GM21515 (cell line): ENCODE data around the gene NTRK2.

Experiments
- ATAC-seq: cut with Tn5 transposase; IDR thresholded peaks from one replicate; pipeline ENCODE4 v1.9.1; 2021; ENCODE audit not compliant: unreplicated experiment

The NTRK2 gene

DNA sequence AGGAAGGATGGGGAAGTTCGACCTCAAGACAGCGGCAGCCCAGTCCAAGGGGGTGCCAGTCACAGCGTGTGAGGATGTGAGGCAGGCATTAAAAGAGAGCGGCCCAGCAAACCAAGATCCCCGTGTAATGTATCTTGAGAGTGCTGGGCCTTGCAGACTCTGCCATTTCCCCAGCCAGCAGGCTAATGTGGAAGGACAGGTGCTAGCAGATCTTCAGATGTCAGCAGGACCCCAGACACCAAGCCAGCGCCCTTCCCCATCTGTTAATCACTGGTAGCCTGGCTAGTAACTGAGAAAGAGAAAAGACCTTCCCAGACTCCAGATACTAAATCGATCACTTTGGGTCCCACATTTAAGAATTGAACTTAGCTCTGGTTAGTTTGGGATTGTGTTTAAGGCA is 62.2 kb downstream of the NTRK2 start:
- ATAC-seq = no peak

DNA sequence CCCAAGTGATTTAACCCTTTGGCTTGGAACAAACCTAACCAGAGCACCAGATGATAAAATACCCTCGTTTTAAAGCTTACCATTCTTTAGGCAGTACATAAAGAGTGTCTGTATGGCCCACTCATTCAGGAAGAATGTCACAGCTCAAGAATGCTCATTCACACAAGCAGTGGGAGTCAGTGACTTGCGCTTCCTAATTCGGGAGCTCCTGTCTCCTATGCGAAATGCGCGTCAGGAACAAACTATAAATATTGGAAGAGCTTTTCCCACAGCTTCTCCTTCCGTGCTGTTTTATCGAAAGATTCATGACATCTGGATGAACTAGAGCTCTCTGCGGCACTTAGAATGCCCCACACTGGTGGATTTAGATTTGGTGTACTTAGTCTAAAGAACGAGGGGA is 66.6 kb downstream of the NTRK2 start:
- no peak for ATAC-seq

DNA sequence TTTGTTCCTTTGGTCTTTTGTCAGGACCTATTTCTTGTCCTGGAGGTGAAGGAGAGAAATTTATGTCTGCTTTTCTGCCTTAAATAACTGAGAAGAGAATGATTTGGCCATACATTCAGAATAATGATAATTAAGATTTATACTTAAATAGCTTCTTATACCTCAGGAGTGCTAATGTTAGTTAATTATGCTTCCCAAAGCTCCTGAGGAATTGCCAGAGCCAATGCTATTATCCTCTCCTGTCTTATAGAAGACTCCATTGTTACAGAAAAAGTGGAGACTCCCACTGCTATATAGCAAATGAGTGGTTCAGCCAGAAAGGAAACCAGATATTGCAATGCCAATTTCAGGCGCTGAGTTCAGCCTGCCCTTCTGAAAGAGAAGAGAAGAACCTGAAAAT is 67.0 kb downstream of the NTRK2 start:
- ATAC-seq = no peak

GRCh38 chr9:84738353-84738752 is 68.8 kb downstream of the NTRK2 start:
- no peak for ATAC-seq

DNA sequence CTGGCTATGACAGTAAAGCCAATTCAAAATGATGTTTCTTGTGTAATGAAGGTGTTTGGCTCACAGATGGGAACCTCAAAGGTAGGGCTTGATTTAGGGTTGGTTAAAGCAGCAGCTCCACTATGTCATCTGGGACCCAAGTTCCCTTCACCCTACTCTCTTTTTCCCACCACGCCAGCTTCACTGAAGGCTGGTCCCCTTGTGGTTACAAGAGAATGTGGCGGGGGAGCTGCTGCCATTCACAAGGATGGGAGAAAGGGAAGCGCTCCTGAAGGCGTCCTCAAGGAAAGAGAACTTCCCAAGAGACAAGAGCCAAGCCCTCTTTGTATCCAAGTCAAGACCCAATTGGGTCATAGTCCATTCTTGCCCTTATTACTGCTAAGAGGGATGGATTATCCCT is 72.7 kb downstream of the NTRK2 start:
- ATAC-seq = no peak

DNA sequence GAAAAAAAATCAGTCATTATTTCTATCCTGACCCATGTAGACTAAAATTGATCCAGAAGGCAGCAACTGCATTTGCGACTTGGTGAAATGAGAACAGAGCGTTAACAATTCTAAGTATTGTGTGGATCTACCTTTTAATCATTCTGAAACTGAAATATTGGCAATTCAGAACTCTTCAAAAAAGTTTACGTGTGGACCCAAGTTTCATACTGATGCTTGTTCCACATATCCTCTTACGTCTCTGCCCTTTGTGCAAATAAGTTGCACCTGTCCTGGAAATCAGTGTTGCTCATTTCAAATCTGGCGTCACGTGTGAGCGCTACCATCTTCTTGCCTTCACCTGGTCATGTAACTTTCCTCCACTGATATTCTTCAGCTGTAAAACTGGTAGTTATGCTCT is 74.7 kb downstream of the NTRK2 start:
- ATAC-seq = peak; percentile 45

- no peak for ATAC-seq
Measured at GRCh38 chr9:84744726-84745125, 75.2 kb downstream of the NTRK2 start.

GRCh38 chr9:84748112-84748511 is 78.6 kb downstream of the NTRK2 start:
- ATAC-seq = peak; percentile 58

GRCh38 chr9:84750152-84750865 is 80.8 kb downstream of the NTRK2 start:
- ATAC-seq = no peak

DNA sequence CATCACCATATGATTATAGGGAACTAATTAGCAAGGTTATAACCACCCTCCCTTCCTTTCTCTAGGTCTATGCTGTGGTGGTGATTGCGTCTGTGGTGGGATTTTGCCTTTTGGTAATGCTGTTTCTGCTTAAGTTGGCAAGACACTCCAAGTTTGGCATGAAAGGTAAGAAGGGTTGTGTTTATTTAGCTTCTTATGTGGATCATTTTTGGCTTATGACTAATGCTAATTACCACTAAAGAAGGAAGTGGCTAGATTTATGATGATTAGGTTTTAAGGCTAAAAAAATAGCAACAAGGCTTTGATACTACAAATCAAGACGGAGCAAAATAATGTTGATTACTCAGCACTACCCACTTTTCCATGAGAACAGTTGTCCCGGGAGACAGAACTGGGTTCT is 82.4 kb downstream of the NTRK2 start:
- ATAC-seq = no peak

- ATAC-seq = peak; percentile 47
Measured at GRCh38 chr9:84754461-84754860, 84.9 kb downstream of the NTRK2 start.

GRCh38 chr9:84754881-84755280 is 85.4 kb downstream of the NTRK2 start:
- no peak for ATAC-seq

GRCh38 chr9:84755380-84755779 is 85.9 kb downstream of the NTRK2 start:
- no peak for ATAC-seq

- no peak for ATAC-seq
Measured at GRCh38 chr9:84756171-84756570, 86.6 kb downstream of the NTRK2 start.

DNA sequence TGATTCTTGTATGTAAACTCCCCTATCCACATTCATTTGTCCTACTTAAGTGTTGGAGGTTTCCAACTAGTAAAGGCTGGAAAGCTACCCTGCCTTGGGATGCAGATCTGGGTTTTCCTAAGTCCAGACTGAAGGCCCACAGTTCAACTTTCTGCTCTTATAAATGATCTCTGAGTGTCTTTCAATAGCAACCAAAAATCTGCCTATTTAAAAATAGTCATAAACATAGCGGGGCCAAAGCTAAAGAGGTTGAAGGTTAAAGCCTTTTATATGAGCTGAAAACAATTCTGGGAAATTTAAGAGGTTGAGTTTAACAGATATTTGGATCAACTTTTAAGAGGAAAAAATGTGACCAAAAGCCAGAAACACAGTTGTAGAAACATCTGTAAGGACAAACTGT is 87.2 kb downstream of the NTRK2 start:
- ATAC-seq = no peak

DNA sequence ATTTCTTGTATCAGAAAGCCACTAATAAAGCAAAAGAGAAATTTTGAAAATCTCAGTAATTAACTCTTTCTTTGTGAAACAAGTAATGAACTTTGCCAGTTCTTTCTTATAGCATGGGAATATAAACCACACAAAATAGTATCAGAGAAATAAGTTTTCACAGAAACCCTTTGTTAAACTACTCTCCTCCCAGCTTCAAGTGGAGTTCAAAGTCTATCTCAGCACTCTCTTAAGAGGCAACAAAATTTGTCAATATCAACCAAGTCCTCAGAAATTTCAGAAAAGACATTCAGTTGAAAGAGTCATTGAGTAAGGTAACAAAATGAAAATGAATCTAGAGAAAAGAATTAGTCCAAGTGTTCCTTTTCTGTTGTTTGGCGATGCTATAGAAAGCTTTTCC is 89.3 kb downstream of the NTRK2 start:
- no peak for ATAC-seq

- no peak for ATAC-seq
Measured at GRCh38 chr9:84759300-84759750, 89.8 kb downstream of the NTRK2 start.

- no peak for ATAC-seq
Measured at GRCh38 chr9:84759804-84760203, 90.3 kb downstream of the NTRK2 start.

DNA sequence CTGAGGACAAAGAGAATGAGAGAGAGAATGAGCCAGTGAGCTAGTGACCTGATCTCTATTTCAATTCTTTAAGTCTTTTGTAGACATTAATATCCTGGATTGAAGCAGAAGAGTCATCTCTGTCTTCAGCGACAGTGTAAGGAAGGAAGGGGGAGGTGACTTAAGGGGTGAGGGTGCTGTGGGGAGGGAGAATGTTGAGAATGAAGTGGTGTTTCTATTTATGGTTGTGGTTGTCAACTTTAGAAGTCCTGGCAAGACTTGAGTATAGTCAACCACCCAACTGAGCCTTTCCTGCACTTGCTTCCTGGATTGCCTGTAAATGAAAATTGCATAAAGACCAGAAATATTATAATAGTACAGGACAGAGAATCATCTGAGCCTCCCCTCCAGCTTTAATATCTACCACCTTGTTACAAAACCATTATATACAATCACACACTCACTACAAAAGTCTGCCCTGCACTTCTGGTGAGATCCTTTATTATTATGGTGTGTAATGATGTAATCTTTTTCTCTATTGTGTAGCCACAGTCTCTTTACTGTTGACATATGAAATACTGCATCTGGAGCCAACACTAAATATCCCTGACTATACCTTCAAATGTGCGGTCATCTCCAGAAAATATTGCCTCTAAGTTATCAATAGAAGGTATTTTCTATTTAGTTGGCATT is 91.7 kb downstream of the NTRK2 start:
- ATAC-seq = no peak

GRCh38 chr9:84772511-84772910 is 103.0 kb downstream of the NTRK2 start:
- ATAC-seq = no peak

GRCh38 chr9:84773022-84773421 is 103.5 kb downstream of the NTRK2 start:
- ATAC-seq = no peak

GRCh38 chr9:84775056-84775643 is 105.6 kb downstream of the NTRK2 start:
- ATAC-seq = no peak
